ENCODE data around the gene ATP6V1C2.

Gene ATP6V1C2

GRCh38 chr2:10733566-10733925 lies 12.1 kb downstream of the ATP6V1C2 start:
- DNase-seq (ENCODE audit: low read depth), result no peak

DNA sequence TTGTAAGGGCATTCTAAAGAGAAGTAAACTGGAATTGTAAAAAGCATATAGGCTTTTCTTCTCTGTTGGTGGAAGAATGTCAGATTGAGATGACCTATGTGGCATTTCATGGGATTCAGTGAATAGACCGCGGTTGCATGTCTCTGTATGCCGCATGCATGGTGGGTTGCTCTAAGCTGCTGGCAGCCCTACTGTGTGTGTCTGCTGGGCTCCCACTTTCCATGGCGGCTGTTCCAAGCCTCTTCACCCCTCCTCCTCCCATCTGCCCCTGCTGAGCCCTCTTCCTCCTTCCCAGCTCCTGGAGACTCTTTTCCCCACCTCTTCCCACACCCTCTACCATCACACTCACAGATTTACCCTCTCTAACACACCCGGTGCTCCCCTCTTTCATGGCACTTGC lies 12.6 kb downstream of the ATP6V1C2 start:
- no peak for DNase-seq (ENCODE audit: low read depth)

DNA sequence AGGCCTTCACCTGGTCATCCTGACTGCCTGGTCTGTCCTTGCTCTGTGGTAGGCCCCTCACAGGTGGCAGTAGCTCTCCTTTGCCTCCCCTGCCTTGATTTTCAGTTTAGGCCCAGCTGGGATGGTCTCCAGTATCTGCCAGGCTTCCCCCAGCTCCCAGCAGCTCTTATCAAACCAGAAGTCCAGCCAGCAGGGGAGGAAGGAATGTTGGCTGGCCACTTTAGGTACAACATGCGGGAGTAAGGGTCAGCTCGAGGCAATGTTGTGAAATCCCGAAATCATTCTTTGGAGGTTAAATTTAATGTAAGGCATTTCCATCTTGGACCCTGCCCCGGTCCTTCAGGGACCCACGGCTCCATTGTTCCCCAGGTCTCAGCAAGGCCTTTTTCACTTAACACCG lies 16.8 kb downstream of the ATP6V1C2 start:
- no peak for DNase-seq (ENCODE audit: low read depth)

GRCh38 chr2:10740226-10740625 lies 18.8 kb downstream of the ATP6V1C2 start:
- DNase-seq (ENCODE audit: low read depth), result no peak

DNA sequence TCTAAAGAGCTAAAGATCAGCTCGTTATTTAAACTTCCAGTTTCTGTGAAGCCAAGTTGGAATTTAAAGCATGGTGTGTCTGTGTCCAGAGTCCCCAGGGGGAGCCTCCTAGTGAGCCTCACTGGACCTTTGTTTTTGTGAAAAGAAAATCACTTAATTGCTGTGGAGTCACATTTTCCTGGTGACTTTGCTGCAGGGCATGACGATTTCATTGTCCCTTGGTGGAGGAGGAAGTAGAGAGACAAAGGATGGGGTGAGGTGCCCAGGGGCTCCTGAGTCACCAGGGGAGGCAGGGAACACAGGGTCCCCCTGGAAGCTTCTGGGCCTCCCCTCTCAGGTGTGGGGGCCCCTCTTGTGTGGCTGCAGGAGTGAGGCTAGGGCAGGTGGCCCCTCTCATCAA lies 19.7 kb downstream of the ATP6V1C2 start:
- no peak for DNase-seq (ENCODE audit: low read depth)

DNA sequence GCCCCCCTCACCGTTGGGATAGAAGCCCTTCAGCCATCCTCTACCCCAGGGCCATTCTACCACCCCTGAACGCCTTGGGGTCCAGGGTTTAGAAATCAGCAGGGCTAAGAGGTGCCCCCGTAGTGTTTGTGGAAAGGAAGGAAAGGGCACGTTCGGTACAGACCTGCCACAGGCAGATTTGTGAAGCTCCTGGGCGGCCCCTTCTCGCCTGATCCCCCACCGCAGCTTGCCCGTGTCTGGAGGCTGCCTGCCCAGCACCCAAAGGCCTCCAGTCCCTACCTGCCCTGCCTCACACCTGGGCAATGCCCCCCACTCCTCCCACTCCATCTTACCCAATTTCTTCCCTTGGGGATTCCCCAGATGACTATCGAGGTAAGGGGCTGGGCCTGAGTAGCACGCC lies 21.2 kb downstream of the ATP6V1C2 start:
- DNase-seq (ENCODE audit: low read depth), result no peak

GRCh38 chr2:10750610-10751009 lies 29.2 kb downstream of the ATP6V1C2 start:
- no peak for DNase-seq (ENCODE audit: low read depth)

DNA sequence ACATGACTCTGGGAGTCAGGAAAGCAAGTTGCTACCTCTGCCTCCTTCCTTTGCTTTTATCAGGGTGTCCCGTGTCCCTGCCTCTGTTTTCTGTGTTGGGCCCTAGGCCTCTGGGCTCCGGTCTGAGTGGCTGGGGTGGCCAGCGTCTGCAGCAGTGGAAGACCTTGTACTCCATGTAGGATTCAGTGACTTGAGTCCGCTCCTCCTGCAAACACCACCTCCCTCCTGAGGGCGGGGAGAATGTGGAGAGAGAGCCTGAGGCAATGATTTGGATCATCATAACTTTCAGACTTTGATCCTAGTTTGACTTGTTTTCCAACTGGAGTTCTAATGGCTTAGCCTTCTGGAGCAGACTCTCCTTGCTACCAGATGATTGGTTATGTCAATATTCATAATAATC lies 30.8 kb downstream of the ATP6V1C2 start:
- DNase-seq (ENCODE audit: low read depth), result no peak

- DNase-seq (ENCODE audit: low read depth), result no peak
These were observed 31.7 kb downstream of the ATP6V1C2 start for GRCh38 chr2:10753156-10753555.

DNA sequence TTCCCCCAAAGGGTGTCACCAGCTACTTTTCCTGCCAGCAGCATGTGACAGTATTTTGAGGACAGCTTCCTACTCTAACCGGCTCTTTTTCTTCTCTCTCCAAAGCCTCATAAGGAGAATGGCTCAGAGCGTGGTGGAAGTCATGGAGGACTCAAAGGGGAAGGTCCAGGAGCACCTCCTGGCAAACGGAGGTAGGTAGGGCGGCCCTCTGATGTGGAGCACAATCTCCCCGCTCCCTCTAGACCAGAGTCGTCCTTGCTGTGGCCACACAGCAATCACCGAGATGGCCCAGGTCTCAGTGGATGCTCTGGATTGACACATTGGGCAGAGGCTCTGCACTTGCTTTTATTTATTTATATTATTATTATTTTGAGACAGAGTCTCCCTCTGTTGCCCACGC lies 32.4 kb downstream of the ATP6V1C2 start:
- no peak for DNase-seq (ENCODE audit: low read depth)

- DNase-seq (ENCODE audit: low read depth), result no peak
These were observed 34.2 kb downstream of the ATP6V1C2 start for GRCh38 chr2:10755621-10756020.

DNA sequence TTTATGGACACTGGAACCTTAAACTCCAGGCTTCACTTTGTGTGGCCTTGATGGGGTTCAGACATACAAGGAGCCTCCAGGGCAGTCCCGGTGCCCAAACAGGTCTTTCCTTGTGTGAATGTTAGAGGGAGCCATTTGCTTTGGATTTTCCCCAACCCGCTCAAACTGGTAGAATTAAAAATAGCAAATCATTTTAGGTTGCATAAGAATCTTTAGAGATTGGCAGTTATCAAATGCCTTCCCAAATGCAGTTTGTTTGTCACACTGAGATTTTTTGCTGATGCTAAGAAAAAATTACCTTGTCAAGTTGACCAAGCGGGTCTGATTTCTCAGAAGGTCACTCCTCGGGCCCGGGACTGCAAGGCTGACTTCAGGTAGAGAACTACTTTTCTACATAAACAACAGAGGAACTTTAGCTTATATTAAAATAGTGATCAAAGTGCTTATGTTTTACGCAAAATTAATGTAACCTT lies 36.4 kb downstream of the ATP6V1C2 start:
- no peak for DNase-seq (ENCODE audit: low read depth)

GRCh38 chr2:10759151-10759714 lies 37.8 kb downstream of the ATP6V1C2 start:
- DNase-seq (ENCODE audit: low read depth), result no peak

DNA sequence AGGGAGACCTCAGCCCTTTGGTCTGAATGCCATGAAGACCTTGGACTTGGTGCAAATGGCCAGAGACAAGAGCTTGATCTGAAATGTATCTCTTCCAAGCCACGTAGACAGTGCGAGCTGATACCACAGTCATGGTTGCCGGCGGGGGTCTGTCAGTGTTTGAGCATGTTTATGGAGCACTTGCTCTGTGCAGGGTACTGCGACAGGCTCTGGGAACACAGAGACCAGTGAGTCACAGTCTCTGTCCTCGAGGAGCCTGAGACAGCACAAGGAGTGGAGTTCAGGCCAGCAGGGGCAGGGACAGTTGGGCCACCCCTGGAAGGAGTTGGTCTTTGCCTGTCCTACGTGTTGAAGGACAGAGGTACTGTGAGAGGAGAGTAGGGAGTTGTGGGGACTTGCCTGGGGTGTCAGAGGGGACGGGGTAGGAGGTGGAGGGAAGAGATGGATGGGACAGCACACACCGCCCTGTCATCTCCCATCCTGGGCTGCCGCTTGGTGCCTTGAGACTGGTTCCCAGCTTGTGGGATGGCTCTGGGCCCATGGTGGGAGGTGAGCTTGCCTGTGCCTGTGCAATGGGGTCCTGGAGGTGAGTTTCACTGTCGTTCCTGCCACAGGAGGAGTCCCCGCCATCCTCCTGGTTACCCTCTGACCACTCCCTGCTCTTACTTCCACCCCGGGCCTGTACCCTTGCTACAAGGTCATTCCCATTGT lies 39.5 kb downstream of the ATP6V1C2 start:
- no peak for DNase-seq (ENCODE audit: low read depth)

- no peak for DNase-seq (ENCODE audit: low read depth)
These were observed 40.2 kb downstream of the ATP6V1C2 start for GRCh38 chr2:10761591-10761990.

GRCh38 chr2:10762651-10763460 lies 41.4 kb downstream of the ATP6V1C2 start:
- DNase-seq (ENCODE audit: low read depth), result no peak

GRCh38 chr2:10763461-10763800 lies 42.0 kb downstream of the ATP6V1C2 start:
- no peak for DNase-seq (ENCODE audit: low read depth)

DNA sequence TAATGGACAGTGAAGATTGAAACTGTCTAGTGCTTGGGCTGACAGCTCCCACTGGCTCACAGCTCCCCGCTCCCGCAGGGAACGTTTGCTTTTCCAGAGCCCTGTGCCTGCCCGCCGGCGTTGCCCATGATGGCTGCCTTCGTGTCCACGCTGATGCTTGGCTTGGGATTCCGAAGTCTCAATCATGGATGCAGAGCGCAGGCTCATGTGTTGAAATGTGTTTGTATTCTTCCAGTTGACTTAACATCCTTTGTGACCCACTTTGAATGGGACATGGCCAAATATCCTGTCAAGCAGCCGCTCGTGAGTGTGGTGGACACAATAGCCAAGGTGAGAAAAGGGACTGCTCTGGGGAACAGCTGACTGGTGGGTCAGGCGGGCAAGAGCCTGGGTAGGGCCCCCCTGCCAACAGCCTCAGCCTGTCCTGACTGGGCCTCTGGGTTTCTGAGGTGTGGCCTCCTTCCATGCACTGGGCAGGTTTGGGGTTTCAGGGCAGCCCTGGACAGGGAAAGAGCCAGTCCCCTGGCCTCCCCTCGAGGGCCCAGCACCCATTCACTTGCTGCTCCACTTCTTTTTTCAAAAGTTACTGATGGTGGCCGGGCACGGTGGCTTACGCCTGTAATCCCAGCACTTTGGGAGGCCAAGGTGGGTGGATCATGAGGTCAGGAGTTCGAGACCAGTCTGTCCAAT lies 42.8 kb downstream of the ATP6V1C2 start:
- DNase-seq (ENCODE audit: low read depth), result no peak

DNA sequence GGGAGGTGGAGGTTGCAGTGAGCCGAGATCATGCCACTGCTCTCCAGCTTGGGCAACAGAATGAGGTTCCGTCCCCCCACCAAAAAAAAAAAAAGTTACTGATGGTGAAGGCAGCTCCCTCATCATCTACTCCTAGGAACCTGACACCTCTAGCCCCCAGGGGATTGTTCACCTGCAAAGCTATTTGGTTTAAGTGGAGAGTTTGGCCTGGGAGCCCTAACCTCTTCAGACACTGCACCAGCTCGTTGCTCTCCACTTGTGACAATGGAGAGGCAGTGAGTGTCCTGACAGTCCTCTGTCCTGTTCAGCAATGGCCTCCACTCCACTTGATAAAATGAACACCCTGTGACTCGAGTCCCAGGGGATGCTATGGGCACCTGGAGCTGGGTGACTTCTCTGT lies 43.5 kb downstream of the ATP6V1C2 start:
- no peak for DNase-seq (ENCODE audit: low read depth)

- DNase-seq (ENCODE audit: low read depth), result no peak
These were observed 44.0 kb downstream of the ATP6V1C2 start for GRCh38 chr2:10765461-10765860.

DNA sequence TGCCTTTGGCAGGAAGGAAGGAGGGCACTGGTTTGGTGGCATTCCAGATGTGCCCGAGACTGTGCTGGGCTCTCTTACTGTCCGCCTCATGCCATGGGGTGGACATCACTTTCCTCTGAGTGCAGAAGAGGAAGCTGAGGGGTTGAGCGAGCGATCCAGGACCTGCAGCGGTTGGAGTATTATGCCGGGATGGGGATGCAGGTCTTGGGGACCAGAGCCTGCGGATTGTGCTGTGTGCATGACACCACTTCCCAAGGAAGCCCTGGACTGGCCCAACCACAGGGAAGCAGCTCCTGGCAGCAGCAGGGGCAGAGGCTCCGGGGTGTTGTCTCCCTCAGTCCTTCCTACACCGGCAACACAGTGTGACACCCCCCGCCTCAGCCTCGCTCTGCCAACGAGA lies 44.5 kb downstream of the ATP6V1C2 start:
- no peak for DNase-seq (ENCODE audit: low read depth)

- no peak for DNase-seq (ENCODE audit: low read depth)
These were observed 46.7 kb downstream of the ATP6V1C2 start for GRCh38 chr2:10768063-10768507.

All from stimulated activated CD8-positive, alpha-beta memory T cell treated with anti-CD3 and anti-CD28 coated beads, Interleukin-12 subunit alpha, Interleukin-12 subunit beta, amount 100 ng/mL, for 4 hours (primary cell).